ENCODE results near the gene PTPRN2. TPM values are rescaled to one million over a fixed set of nuclear protein-coding genes. Genes with fewer than 3 reads are reported as not detected.

Gene PTPRN2
- total RNA-seq, 1 donor from 2014 or later = 32.2 TPM

DNA sequence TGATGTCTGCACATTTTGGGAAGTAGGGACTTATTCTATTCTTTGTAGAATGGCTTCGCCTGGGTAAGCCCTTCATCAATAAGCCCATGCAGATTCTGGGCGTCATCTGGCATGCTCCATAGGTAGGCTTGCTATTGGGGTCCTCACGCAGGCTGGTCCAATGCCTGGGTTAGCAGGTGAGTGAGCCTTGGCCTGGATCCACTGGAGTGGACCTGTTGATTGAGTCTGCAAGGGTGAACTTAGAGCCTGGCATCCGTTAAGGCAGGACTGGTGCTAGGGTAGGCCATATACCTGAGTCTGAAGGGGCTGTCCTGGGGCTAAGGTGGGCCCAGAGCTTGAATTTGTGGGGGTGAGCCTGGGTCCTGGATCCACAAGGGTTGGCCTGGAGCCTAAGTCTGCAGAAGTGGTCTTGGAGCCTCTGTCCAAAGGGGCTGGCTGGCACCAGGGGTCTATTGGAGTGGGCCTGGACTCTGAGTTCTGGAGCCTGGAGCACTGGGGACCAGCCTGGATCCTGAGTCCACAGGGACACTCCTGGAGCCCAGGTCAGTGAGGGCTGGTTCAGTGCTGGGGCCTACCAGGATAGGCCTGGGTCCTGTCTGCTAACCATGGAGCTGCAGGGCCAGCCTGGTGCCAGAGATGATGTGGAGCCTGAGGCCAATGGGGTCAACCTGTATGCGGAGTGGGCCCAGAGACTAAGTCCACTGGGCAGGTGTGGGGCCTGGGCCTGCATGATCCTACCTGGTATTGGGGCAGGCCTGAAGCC, 297.7 kb downstream of the PTPRN2 start:
- peaks cover 8% of the 10 kb centered on the region for H3K4me1 Mint-ChIP-seq
- no peak for DNase-seq (ENCODE audit: low read depth, low spot score)
- peaks cover 34% of the 10 kb centered on the region for H3K9me3 Mint-ChIP-seq
- peaks cover 37% of the 10 kb centered on the region for H3K36me3 Mint-ChIP-seq (ENCODE audit: low read depth)
- H3K27ac Mint-ChIP-seq (ENCODE audit: unreplicated experiment) = peak overlapping the region; percentile 27
- TF ChIP-seq, protein P1, sequence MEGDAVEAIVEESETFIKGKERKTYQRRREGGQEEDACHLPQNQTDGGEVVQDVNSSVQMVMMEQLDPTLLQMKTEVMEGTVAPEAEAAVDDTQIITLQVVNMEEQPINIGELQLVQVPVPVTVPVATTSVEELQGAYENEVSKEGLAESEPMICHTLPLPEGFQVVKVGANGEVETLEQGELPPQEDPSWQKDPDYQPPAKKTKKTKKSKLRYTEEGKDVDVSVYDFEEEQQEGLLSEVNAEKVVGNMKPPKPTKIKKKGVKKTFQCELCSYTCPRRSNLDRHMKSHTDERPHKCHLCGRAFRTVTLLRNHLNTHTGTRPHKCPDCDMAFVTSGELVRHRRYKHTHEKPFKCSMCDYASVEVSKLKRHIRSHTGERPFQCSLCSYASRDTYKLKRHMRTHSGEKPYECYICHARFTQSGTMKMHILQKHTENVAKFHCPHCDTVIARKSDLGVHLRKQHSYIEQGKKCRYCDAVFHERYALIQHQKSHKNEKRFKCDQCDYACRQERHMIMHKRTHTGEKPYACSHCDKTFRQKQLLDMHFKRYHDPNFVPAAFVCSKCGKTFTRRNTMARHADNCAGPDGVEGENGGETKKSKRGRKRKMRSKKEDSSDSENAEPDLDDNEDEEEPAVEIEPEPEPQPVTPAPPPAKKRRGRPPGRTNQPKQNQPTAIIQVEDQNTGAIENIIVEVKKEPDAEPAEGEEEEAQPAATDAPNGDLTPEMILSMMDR (conservative IDR thresholded peaks at IDR 0.05) = no peak
- no peaks in the 10 kb centered on the region for H3K27me3 Mint-ChIP-seq (ENCODE audit: low read depth)
- H3K4me3 Mint-ChIP-seq = no peak overlapping the region

DNA sequence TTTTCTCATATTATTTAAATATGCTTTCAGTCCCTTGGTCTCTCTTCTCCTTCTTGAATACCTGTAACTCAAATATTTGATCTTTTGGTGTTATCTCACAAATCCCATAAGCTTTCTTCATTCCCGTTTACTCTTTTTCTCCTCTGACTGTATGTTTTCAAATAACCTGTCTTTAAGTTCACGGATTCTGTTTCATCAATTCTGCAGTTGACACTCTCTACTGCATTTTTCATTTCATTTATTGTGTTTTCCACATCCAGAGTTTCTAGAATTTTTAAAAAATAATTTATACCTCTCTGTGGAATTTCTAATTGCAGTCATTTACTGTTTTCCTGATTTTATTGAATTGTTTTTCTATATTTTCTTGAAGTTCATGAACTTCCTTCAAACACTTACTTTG, 298.4 kb downstream of the PTPRN2 start:
- Mint-ChIP-seq H3K36me3 (ENCODE audit: low read depth) (peaks cover 35% of the 10 kb centered on the region), H3K4me3 (no peak overlapping the region), H3K27ac (ENCODE audit: unreplicated experiment) (no peak overlapping the region), H3K27me3 (ENCODE audit: low read depth) (no peaks in the 10 kb centered on the region), H3K9me3 (peaks cover 34% of the 10 kb centered on the region), H3K4me1 (peaks cover 8% of the 10 kb centered on the region)
- TF ChIP-seq, protein P1 (conservative IDR thresholded peaks at IDR 0.05) = no peak
- DNase-seq (ENCODE audit: low read depth, low spot score) = no peak

DNA sequence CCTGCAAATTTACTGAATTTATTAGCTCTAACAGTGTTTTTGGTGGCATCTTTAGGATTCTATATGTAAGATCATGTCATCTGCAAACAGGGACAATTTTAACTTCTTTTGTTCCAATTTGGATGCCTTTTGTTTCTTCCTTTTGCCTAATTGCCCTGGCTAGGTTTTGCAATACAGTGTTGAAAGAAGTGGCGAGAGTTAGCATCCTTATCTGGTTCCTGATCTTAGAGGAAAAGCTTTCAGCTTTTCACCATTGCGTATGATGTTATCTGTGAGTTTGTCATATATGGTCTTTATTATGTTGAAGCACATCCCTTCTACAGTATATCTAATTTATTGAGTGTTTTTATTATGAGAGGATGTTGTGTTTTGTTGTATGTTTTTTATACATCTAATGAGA, 301.4 kb downstream of the PTPRN2 start:
- no peaks in the 10 kb centered on the region for H3K27me3 Mint-ChIP-seq (ENCODE audit: low read depth)
- no peaks in the 10 kb centered on the region for H3K4me1 Mint-ChIP-seq
- TF ChIP-seq, protein P1 (conservative IDR thresholded peaks at IDR 0.05) = no peak
- no peak overlapping the region for H3K4me3 Mint-ChIP-seq
- H3K9me3 Mint-ChIP-seq = peaks cover 34% of the 10 kb centered on the region
- no peak for DNase-seq (ENCODE audit: low read depth, low spot score)
- H3K27ac Mint-ChIP-seq (ENCODE audit: unreplicated experiment) = no peak overlapping the region
- peaks cover 29% of the 10 kb centered on the region for H3K36me3 Mint-ChIP-seq (ENCODE audit: low read depth)

DNA sequence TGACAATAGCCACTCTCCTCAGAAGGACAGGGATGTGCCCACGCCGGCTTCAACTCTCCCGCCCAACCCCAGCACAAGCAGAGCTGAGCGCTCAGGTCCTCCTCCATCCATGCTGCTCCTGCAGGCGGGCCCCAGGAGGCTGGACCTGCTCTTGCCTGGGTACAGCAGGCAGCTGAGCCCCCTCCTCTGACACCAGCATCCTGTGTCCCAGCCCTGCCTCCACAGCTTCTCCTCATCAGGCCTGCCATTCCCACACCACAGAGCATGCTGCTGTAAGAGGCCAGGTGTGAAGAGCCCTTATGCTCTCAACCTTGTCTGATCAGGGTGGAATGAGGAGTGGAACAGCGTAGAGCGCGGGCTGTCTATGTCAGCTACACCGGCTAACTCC, 302.2 kb downstream of the PTPRN2 start:
- no peak for DNase-seq (ENCODE audit: low read depth, low spot score)
- peaks cover 32% of the 10 kb centered on the region for H3K9me3 Mint-ChIP-seq
- H3K36me3 Mint-ChIP-seq (ENCODE audit: low read depth) = peaks cover 24% of the 10 kb centered on the region
- TF ChIP-seq, protein P1 (conservative IDR thresholded peaks at IDR 0.05) = no peak
- H3K27me3 Mint-ChIP-seq (ENCODE audit: low read depth) = no peaks in the 10 kb centered on the region
- no peak overlapping the region for H3K4me3 Mint-ChIP-seq
- H3K4me1 Mint-ChIP-seq = no peaks in the 10 kb centered on the region
- H3K27ac Mint-ChIP-seq (ENCODE audit: unreplicated experiment) = no peak overlapping the region

DNA sequence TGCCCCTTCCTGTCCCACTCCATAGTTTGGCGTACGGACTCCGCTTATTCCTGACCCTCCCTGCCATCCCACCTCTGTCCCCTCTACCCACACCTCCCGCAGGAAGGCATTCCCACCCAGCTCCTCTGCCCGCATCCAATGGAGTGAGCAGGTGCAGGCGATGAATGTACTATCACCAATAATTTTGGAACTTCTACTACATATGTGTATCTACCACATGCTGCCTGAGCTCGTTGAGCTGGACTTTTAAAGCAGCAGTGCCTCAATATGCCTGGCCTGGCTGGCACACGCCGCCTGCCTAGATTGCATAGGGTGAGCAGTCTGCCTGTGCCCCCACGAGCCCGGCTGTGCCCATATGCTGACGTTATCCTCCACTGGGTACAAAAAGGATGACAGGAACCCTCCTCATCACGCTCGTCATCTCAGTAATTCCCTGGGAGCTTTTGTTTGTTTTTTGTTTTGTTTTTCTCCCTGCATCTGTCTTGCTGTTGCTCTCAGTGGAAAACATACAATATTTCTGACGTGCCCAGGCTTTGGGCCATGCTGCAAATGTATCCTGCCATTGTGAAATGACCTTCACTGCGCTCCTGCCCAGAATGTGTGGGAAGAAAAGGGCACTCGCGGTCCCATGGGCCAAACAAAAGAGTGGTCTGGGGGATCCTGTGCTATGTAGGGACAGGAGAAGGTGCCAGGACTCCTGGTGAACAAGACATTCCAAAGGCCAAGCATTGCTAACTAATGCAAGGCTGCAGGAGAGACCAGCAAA, 302.8 kb downstream of the PTPRN2 start:
- DNase-seq (ENCODE audit: low read depth, low spot score) = no peak

More for the DNA sequence above, 302.8 kb downstream of the PTPRN2 start:
- H3K36me3 Mint-ChIP-seq (ENCODE audit: low read depth) = peaks cover 23% of the 10 kb centered on the region
- no peak overlapping the region for H3K27ac Mint-ChIP-seq (ENCODE audit: unreplicated experiment)
- no peaks in the 10 kb centered on the region for H3K27me3 Mint-ChIP-seq (ENCODE audit: low read depth)
- no peaks in the 10 kb centered on the region for H3K4me1 Mint-ChIP-seq
- peaks cover 32% of the 10 kb centered on the region for H3K9me3 Mint-ChIP-seq
- H3K4me3 Mint-ChIP-seq = no peak overlapping the region
- TF ChIP-seq, protein P1 (conservative IDR thresholded peaks at IDR 0.05) = no peak
